AG04449 (cell line): Measurements from ENCODE around the gene DNAJC22.

Source experiments
- CTCF ChIA-PET: fragments of 350-600 bp; formaldehyde crosslinking; extraction: SDS; loops from one replicate; lab custom pipeline; 2021; ENCODE audit warnings: antibody characterized with exemption; lab: Yijun Ruan, JAX
- POLR2A ChIA-PET: fragments of 400-600, 350-600 bp; formaldehyde crosslinking; extraction: SDS; loops from one replicate; lab custom pipeline; 2020; ENCODE audit warnings: antibody characterized with exemption, inconsistent platforms; lab: Yijun Ruan, JAX
- DNase-seq: peaks from one replicate; pipeline ENCODE4 v3.0.0-alpha.2; 2010; ENCODE audit warnings: low read depth, low spot score
- H3K4me3 ChIP-seq: 2 replicates; pipeline ENCODE4 v1.5.1; 2011; ENCODE audit warnings: low read depth, mild to moderate bottlenecking, control low read depth, low read length
- CTCF ChIP-seq: IDR thresholded peaks from one replicate; pipeline ENCODE4 v1.5.1; 2011; ENCODE audit warnings: mild to moderate bottlenecking, moderate library complexity, low read length, control low read depth, inconsistent platforms; ENCODE audit not compliant: insufficient read depth; ENCODE audit errors: missing control alignments

The DNAJC22 gene

GRCh38 chr12:49334681-49335080 lies 12.0 kb upstream of the DNAJC22 start:
- CTCF ChIA-PET: interaction anchor here (1.0 to 12.8 kb wide), 9 partner anchors 8 to 247 kb away, joined by 3 to 424 read pairs (median 13); partner anchors contain the start of genes DNAJC22 and TROAP
- POLR2A ChIA-PET: no interaction called here

GRCh38 chr12:49335118-49335954 lies 11.4 kb upstream of the DNAJC22 start:
- CTCF ChIA-PET: interaction anchor here (1.0 to 12.8 kb wide), 11 partner anchors 7 to 246 kb away, joined by 3 to 424 read pairs (median 13); partner anchors contain the start of genes DNAJC22 and TROAP
- TF ChIP-seq CTCF: no peak
- no peak overlapping the region for H3K4me3 ChIP-seq
- no peak for DNase-seq
- POLR2A ChIA-PET: interaction anchor here (1.0 kb wide), 1 partner anchor 13 kb away, joined by 3 read pairs; the partner anchor contains the start of gene TROAP

More at GRCh38 chr12:49334681-49335080, 12.0 kb upstream of the DNAJC22 start:
- no peak for DNase-seq
- no peak for TF ChIP-seq CTCF
- no peak overlapping the region for H3K4me3 ChIP-seq

- H3K4me3 ChIP-seq: no peak overlapping the region
- TF ChIP-seq CTCF: no peak
- ChIA-PET POLR2A (interaction anchor here (1.0 kb wide), 1 partner anchor 13 kb away, joined by 3 read pairs; the partner anchor contains the start of gene TROAP), CTCF (interaction anchor here (1.0 to 12.8 kb wide), 12 partner anchors 12 to 245 kb away, joined by 3 to 424 read pairs (median 7); partner anchors contain the start of genes DNAJC22, PRPH, SPATS2 and TROAP)
- no peak for DNase-seq
These were observed 10.6 kb upstream of the DNAJC22 start for GRCh38 chr12:49335955-49336644.

- ChIA-PET POLR2A (no interaction called here), CTCF (interaction anchor here (0.6 to 12.8 kb wide), 15 partner anchors 13 to 1481 kb away, joined by 3 to 424 read pairs (median 7); partner anchors contain the start of genes DNAJC22, PRPH, SPATS2 and TROAP)
- H3K4me3 ChIP-seq: peak within 1 kb of the TSS; percentile 54
- peak; percentile 93 for TF ChIP-seq CTCF
- no peak for DNase-seq
These were observed 9.8 kb upstream of the DNAJC22 start, which contains the start of gene C1QL4 for GRCh38 chr12:49336645-49337584. Gene C1QL4, minus strand, starts transcription at chr12:49337188. Its CDS starts 711 bp downstream, at chr12:49336477.

GRCh38 chr12:49338830-49339463 lies 7.7 kb upstream of the DNAJC22 start:
- no peak for DNase-seq
- TF ChIP-seq CTCF: no peak
- no peak overlapping the region for H3K4me3 ChIP-seq
- ChIA-PET CTCF (interaction anchor here (0.9 to 12.8 kb wide), 7 partner anchors 14 to 248 kb away, joined by 3 to 424 read pairs (median 7); partner anchors contain the start of genes DNAJC22 and TROAP), POLR2A (no interaction called here)
